CD4-positive, alpha-beta T cell (primary cell): ENCODE measurements around the gene BLTP3B. TPM values are rescaled to one million over a fixed set of nuclear protein-coding genes. Genes with fewer than 3 reads are reported as not detected.

Experiments
- ATAC-seq: fragments of 200-7000 bp; cut with Tn5 transposase; one replicate; pipeline ENCODE4 v1.10.0; 2022; ENCODE audit warnings: mild to moderate bottlenecking; ENCODE audit not compliant: poor library complexity
- CTCF ChIA-PET: fragments of 350-600 bp; sonication (Branson Sonifier 250); formaldehyde crosslinking; loops from one replicate; lab custom pipeline; 2021; ENCODE audit warnings: antibody characterized with exemption, inconsistent platforms; lab: Charles Lee
- POLR2A ChIA-PET: fragments of 350-600 bp; sonication (Branson Sonifier 250); formaldehyde crosslinking; loops from one replicate; lab custom pipeline; 2021; ENCODE audit warnings: antibody characterized with exemption, inconsistent platforms; lab: Charles Lee
- DNase-seq, 14 experiments: peaks; one replicate each; pipeline ENCODE4 v3.0.0-alpha.2; 2013 to 2020; ENCODE audit warnings: mixed read lengths in 2 of 14
- H3K27ac ChIP-seq, 2 donors: one replicate each; pipeline versions ENCODE4 v1.5.1 to v1.7.0; 2013; ENCODE audit warnings: low read length in 2 of 2, low read depth in 1 of 2, mild to moderate bottlenecking in 1 of 2
- H3K27me3 ChIP-seq, 2 experiments: 1 replicate in 1 of 2; 2 replicates in 1 of 2; pipeline versions ENCODE4 v1.6.1 to v1.7.0; 2013; ENCODE audit warnings: low read length in 2 of 2, control low read depth in 1 of 2, mild to moderate bottlenecking in 1 of 2, moderate library complexity in 1 of 2; ENCODE audit not compliant: insufficient read depth in 2 of 2, control insufficient read depth in 1 of 2
- H3K36me3 ChIP-seq: one replicate; pipeline ENCODE4 v1.6.1; 2013; ENCODE audit warnings: low read length, control low read depth; ENCODE audit not compliant: insufficient read depth
- H3K4me1 ChIP-seq: one replicate; pipeline ENCODE4 v1.6.1; 2013; ENCODE audit warnings: low read length, control low read depth; ENCODE audit not compliant: insufficient read depth
- H3K4me3 ChIP-seq: one replicate; pipeline ENCODE4 v1.5.1; 2013; ENCODE audit warnings: mild to moderate bottlenecking, low read length, moderate library complexity
- H3K9me3 ChIP-seq, 2 experiments: 1 replicate in 1 of 2; 2 replicates in 1 of 2; pipeline versions ENCODE4 v1.6.1 to v1.7.0; 2013; ENCODE audit warnings: low read length in 2 of 2, mild to moderate bottlenecking in 2 of 2, control low read depth in 1 of 2, moderate library complexity in 1 of 2; ENCODE audit not compliant: control insufficient read depth in 1 of 2, insufficient read depth in 1 of 2
- H3K27ac Mint-ChIP-seq: one replicate; pipeline ENCODE4 v1.8.0; 2020; ENCODE audit warnings: mixed read lengths
- H3K27me3 Mint-ChIP-seq: one replicate; pipeline ENCODE4 v1.8.0; 2021; ENCODE audit warnings: mixed read lengths
- H3K36me3 Mint-ChIP-seq: one replicate; pipeline ENCODE4 v1.8.0; 2021; ENCODE audit warnings: low read depth, mixed read lengths
- H3K4me1 Mint-ChIP-seq: one replicate; pipeline ENCODE4 v1.8.0; 2021; ENCODE audit warnings: low read depth, mixed read lengths
- H3K4me3 Mint-ChIP-seq: one replicate; pipeline ENCODE4 v1.8.0; 2020; ENCODE audit warnings: mild to moderate bottlenecking, mixed read lengths
- H3K9me3 Mint-ChIP-seq: one replicate; pipeline ENCODE4 v1.8.0; 2020; ENCODE audit warnings: mixed read lengths
- intact Hi-C, 2 experiments: fragments of 100-400 bp; cut with DNase I in 1 of 2; cut with micrococcal nuclease in 1 of 2; formaldehyde crosslinking; loops; one replicate each; pipeline versions ENCODE4 v1.15.1 to v1.9.0; 2023 to 2025; cut with DNase I, micrococcal nuclease
- total RNA-seq, 174 experiments: library from RNA in 2 of 174; stranded (reverse) in 2 of 174; gene quantifications; one replicate each; pipeline ENCODE4 v1.2.3 and lab custom pipeline; 2021 to 2026
- TF ChIP-seq, protein P1 (sequence below): fragments of 200-600 bp; IDR thresholded peaks from one replicate; pipeline ENCODE4 v1.8.0; 2022; ENCODE audit warnings: antibody characterized with exemption, mild to moderate bottlenecking

BLTP3B gene
- total RNA-seq, 2 experiments from 2014 or later, result 23.0 to 23.4 TPM

DNA sequence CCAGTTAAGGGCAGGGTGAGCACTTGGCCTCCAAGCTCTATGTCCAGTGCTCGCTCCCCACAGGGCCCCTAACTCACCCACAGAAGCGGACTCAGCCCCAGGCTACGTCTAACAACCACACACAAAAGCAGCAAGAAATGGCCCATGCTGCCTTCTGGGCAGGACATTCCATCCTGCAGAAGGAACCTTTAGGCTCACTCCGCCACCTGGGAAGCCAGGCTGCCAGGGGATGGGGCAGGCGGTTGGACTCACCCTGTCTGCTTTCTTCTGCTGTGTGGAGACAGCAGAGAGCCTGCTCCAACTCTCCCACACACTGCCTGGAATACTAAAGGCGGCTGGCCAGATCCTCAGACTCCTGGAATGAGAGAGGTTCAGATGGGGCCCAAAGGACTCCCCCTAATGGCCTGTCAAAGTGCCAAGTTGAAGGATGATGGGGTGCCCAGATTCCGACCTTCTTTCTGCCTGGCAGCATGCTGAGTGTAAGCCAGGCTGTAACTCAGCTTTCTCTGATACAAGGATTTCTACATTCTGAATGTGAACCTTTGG lies 27.7 kb upstream of the BLTP3B start:
- H3K27ac Mint-ChIP-seq, result no peak overlapping the region
- no peaks in the 10 kb centered on the region for H3K9me3 Mint-ChIP-seq
- Histone ChIP-seq H3K4me3 (no peak overlapping the region), H3K27ac (no peak overlapping the region), H3K27me3 (no peaks in the 10 kb centered on the region), H3K4me1 (no peaks in the 10 kb centered on the region), H3K36me3 (peaks cover 11% of the 10 kb centered on the region), H3K9me3 (no peaks in the 10 kb centered on the region)
- POLR2A ChIA-PET, result interaction anchor here (0.6 kb wide), 1 partner anchor 168 kb away, joined by 3 read pairs; no protein-coding TSS in a partner anchor
- CTCF ChIA-PET, result no interaction called here
- H3K36me3 Mint-ChIP-seq, result peaks cover 23% of the 10 kb centered on the region
- H3K4me1 Mint-ChIP-seq, result no peaks in the 10 kb centered on the region
- H3K4me3 Mint-ChIP-seq, result no peak overlapping the region
- DNase-seq, result no peak
- TF ChIP-seq, protein P1, sequence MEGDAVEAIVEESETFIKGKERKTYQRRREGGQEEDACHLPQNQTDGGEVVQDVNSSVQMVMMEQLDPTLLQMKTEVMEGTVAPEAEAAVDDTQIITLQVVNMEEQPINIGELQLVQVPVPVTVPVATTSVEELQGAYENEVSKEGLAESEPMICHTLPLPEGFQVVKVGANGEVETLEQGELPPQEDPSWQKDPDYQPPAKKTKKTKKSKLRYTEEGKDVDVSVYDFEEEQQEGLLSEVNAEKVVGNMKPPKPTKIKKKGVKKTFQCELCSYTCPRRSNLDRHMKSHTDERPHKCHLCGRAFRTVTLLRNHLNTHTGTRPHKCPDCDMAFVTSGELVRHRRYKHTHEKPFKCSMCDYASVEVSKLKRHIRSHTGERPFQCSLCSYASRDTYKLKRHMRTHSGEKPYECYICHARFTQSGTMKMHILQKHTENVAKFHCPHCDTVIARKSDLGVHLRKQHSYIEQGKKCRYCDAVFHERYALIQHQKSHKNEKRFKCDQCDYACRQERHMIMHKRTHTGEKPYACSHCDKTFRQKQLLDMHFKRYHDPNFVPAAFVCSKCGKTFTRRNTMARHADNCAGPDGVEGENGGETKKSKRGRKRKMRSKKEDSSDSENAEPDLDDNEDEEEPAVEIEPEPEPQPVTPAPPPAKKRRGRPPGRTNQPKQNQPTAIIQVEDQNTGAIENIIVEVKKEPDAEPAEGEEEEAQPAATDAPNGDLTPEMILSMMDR, result no peak
- intact Hi-C loops, result no loop called here
- ATAC-seq, result no peak
- H3K27me3 Mint-ChIP-seq, result no peaks in the 10 kb centered on the region

GRCh38 chr12:100169345-100169744 lies 26.7 kb upstream of the BLTP3B start:
- no peaks in the 10 kb centered on the region for H3K27me3 ChIP-seq
- no peaks in the 10 kb centered on the region for H3K9me3 ChIP-seq
- H3K36me3 ChIP-seq, result peaks cover 8% of the 10 kb centered on the region
- ChIA-PET POLR2A (no interaction called here), CTCF (no interaction called here)
- Mint-ChIP-seq H3K27me3 (no peaks in the 10 kb centered on the region), H3K4me1 (peaks cover 2% of the 10 kb centered on the region), H3K4me3 (no peak overlapping the region), H3K36me3 (peaks cover 14% of the 10 kb centered on the region), H3K9me3 (no peaks in the 10 kb centered on the region), H3K27ac (no peak overlapping the region)
- H3K27ac ChIP-seq, result no peak overlapping the region
- no peak for ATAC-seq
- intact Hi-C loops, result no loop called here
- no peak for DNase-seq
- TF ChIP-seq, protein P1, result no peak
- no peaks in the 10 kb centered on the region for H3K4me1 ChIP-seq
- H3K4me3 ChIP-seq, result no peak overlapping the region

DNA sequence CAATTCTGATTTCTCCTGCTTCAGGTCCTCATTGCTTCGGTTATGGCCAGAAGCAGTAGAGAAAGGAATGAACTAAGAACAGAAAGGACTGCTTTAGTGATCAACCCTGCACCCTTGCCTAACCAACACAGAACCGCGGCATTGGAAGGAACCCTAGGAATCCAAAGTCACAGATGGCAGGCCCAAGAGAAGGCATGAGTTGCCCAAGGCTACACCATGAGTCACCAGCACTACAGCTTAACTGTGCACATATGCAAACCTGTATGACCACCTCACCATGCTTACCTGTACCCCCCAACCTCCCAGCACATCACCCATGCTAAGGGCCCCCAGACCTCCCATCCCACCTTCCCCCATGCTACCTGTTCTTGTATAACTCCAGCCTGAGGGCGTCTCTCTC lies 25.9 kb upstream of the BLTP3B start:
- ATAC-seq, result no peak
- no peak overlapping the region for H3K27ac ChIP-seq
- H3K4me3 ChIP-seq, result no peak overlapping the region
- Mint-ChIP-seq H3K4me1 (peaks cover 9% of the 10 kb centered on the region), H3K4me3 (no peak overlapping the region), H3K9me3 (no peaks in the 10 kb centered on the region), H3K27me3 (no peaks in the 10 kb centered on the region), H3K27ac (no peak overlapping the region), H3K36me3 (peaks cover 12% of the 10 kb centered on the region)
- H3K9me3 ChIP-seq, result no peaks in the 10 kb centered on the region
- CTCF ChIA-PET, result no interaction called here
- H3K36me3 ChIP-seq, result peaks cover 8% of the 10 kb centered on the region
- no peak for DNase-seq
- H3K4me1 ChIP-seq, result peaks cover 6% of the 10 kb centered on the region
- POLR2A ChIA-PET, result no interaction called here
- intact Hi-C loops, result no loop called here
- TF ChIP-seq, protein P1, result no peak
- H3K27me3 ChIP-seq, result no peaks in the 10 kb centered on the region
